GM06990 (cell line): ENCODE data around the gene MAP3K14.
A peak's percentile ranks its signal among the peaks of the same experiment; 100 is the strongest.
"Not testable (repeated sequence)": the region's sequence is repeated elsewhere in the genome, so short reads cannot be mapped to it uniquely, and the experiment has no call there.

Experiments
- DNase-seq: peaks from one replicate; pipeline ENCODE4 v3.0.0-alpha.2; 2011; ENCODE audit not compliant: insufficient read length; ENCODE audit errors: extremely low read depth
- H3K27me3 ChIP-seq: replicated peaks from 2 replicates; pipeline ENCODE4 v1.6.0; 2011; ENCODE audit warnings: low read length; ENCODE audit not compliant: control insufficient read depth, insufficient read depth
- H3K36me3 ChIP-seq: 2 replicates; pipeline ENCODE4 v1.5.1; 2011; ENCODE audit warnings: low read length; ENCODE audit not compliant: control insufficient read depth, insufficient read depth
- H3K4me3 ChIP-seq: replicated peaks from 2 replicates; pipeline ENCODE4 v1.5.1; 2011; ENCODE audit warnings: low read depth, mild to moderate bottlenecking, control low read depth, low read length
- TF ChIP-seq, protein P1 (sequence below): IDR thresholded peaks from 2 replicates; pipeline ENCODE4 v1.5.1; 2011; ENCODE audit warnings: low read length, control low read depth, mild to moderate bottlenecking, inconsistent platforms; ENCODE audit not compliant: insufficient read depth, poor library complexity, severe bottlenecking

Gene MAP3K14

DNA sequence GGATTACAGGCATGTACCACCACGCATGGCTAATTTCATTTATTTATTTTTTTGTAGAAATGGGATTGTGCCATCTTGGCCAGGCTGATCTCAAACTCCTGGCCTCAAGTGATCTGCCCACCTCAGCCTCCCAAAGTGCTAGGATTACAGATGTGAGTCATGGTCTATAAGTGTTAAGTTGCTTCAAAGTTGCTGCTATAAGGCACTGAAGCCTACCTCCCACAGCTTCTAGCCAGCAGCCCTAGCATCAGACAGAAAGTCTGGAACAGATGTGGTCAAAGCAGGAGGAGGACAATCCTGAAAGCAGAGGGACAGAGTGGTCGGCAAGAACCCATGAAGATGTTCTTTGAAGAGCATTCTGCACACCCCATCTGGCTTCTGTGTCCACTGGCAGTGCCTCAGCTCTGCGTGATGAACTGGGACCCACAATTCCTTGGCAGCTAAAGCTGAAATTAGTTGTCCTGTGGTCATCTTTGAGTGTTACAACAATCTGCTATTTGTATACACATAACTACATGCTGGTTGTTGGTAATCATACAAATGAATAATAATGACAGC is 11.2 kb downstream of the MAP3K14 start:
- Histone ChIP-seq H3K27me3 (no peaks in the 10 kb centered on the region), H3K36me3 (peaks cover 7% of the 10 kb centered on the region), H3K4me3 (no peak overlapping the region)
- TF ChIP-seq, protein P1, sequence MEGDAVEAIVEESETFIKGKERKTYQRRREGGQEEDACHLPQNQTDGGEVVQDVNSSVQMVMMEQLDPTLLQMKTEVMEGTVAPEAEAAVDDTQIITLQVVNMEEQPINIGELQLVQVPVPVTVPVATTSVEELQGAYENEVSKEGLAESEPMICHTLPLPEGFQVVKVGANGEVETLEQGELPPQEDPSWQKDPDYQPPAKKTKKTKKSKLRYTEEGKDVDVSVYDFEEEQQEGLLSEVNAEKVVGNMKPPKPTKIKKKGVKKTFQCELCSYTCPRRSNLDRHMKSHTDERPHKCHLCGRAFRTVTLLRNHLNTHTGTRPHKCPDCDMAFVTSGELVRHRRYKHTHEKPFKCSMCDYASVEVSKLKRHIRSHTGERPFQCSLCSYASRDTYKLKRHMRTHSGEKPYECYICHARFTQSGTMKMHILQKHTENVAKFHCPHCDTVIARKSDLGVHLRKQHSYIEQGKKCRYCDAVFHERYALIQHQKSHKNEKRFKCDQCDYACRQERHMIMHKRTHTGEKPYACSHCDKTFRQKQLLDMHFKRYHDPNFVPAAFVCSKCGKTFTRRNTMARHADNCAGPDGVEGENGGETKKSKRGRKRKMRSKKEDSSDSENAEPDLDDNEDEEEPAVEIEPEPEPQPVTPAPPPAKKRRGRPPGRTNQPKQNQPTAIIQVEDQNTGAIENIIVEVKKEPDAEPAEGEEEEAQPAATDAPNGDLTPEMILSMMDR, result no peak
- DNase-seq, result no peak

DNA sequence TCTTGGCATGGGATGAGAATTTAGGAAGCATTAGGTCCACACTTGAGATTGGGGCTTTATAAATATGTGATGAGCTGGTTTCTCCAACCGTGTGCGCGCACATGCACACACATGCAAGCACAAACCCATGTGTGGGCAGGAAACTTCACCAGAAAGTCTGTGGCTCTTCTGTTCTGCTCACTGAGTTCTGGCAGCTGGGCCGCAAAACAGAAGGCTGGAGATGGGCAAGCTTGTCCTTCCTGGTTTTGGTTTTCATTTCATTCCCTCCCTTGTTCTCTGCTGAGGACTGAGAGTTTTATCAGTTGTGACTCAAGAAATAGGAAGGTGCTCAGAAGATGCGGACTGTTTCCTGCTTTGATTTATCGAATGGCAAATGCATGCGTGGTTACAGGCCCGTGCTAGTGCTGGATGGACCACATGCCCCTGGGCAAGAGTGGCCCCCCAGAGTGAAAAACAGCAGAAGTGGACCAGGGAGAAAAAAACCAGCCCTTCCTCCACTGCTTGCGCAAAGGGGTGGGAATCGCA is 14.1 kb downstream of the MAP3K14 start:
- Histone ChIP-seq H3K4me3 (peak overlapping the region; percentile 33), H3K36me3 (no peaks in the 10 kb centered on the region; the same call in 1 of the 2 replicates), H3K27me3 (no peaks in the 10 kb centered on the region)
- DNase-seq, result peak; percentile 75
- TF ChIP-seq, protein P1, result no peak

DNA sequence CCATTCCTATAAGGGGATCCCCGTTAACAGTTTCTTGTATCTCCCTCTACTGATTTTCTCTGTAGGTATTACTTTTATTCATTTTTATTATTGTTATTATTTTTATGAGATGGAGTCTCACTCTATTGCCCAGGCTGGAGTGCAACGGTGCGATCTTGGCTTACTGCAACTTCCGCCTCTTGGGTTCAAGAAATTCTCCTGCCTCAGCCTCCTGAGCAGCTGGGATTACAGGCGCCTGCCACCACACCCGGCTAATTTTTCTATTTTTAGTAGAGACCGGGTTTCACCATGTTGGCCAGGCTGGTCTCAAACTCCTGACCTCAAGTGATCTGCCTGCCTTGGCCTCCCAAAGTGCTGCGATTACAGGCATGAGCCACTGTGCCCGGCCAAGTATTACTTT is 14.6 kb downstream of the MAP3K14 start:
- H3K4me3 ChIP-seq, DNase-seq, H3K36me3 ChIP-seq, H3K27me3 ChIP-seq: not testable (repeated sequence)

DNA sequence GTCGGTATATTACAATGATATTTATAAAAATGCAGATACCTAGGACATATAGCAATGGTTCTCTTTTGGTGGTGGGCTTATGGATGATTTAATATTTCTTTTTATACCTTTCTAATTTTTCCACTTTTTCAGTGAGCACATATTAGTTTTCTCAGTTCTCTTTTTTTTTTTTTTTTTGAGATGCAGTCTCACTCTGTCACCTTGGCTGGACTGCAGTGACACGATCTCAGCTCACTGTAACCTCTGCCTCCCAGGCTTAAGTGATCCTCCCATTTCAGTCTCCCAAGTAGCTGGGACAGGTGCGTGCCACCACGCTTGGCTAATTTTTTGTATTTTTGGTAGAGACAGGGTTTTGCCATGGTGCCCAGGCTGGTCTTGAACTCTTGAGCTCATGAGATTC is 15.1 kb downstream of the MAP3K14 start:
- no peak overlapping the region for H3K4me3 ChIP-seq
- DNase-seq, result no peak
- no peaks in the 10 kb centered on the region for H3K27me3 ChIP-seq
- TF ChIP-seq, protein P1, result no peak
- H3K36me3 ChIP-seq, result no peaks in the 10 kb centered on the region; the same call in 1 of the 2 replicates

DNA sequence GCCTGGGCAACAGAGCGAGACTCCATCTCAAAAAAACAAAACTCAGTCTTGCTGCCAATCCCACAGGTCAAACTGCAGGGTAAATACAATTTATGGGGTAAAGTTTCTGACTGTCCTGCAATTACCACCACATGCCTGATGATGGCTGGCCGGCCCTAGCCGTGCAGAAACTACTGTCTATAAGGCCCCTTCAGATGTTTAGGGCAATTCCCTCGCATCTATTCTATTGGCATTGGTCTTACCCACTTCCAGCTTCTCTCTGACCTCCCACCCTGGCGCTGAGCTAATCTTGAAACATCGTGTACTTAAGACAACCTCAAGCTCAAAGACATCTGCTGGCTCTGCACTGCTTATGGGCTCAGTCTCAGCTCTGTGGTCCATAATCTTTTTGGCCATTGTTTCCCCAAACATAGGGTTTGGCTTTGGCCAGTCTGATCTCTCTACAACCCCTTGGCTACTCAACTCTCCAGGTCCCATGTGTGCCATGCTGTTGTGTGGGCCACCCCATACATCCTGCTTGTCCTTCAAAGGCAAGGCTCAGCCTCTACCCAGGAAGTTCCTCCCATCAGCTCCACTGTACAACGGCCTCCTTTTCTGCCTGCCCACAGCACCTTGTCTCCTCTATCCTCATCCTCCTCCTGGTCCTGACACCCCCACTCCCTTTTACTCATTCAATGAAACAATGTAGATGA is 16.6 kb downstream of the MAP3K14 start:
- Histone ChIP-seq H3K36me3 (no peaks in the 10 kb centered on the region), H3K4me3 (no peak overlapping the region), H3K27me3 (no peaks in the 10 kb centered on the region)
- DNase-seq, result peak; percentile 57
- TF ChIP-seq, protein P1, result peak; percentile 24

DNA sequence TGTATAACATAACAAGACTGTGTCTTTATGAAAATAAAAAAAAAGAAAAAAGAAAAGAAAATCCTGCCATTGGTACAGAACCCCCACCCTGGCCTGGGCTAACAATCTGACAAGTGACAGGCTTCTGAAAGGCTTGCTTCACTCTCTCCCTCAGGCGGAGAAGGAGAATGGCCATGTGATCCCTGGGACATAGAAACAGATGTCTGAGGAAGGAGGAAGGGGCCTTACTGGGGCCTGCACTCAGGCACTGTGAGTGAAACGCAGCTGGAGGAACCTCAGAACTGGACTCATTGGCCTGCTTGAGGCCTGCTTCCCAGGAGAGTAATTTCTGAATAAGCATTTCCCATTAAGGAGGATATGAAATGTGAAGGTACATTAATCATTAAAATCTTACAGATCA is 17.5 kb downstream of the MAP3K14 start:
- Histone ChIP-seq H3K27me3 (no peaks in the 10 kb centered on the region), H3K4me3 (no peak overlapping the region), H3K36me3 (no peaks in the 10 kb centered on the region)
- TF ChIP-seq, protein P1, result no peak
- no peak for DNase-seq
